ENCODE measurements around the gene ZNF8. TPM values are rescaled to one million over a fixed set of nuclear protein-coding genes. Genes with fewer than 3 reads are reported as not detected.

ZNF8 gene
- total RNA-seq, 1 experiment from 2014 or later, result 6.4 TPM

- no TSS peak for BruUV-seq (replicated peaks)
- Histone ChIP-seq H3K9me3 (ENCODE audit: insufficient read depth, low read depth) (peaks cover 46% of the 10 kb centered on the region), H3K4me1 (replicated peaks; ENCODE audit: insufficient read depth) (no peaks in the 10 kb centered on the region), H3K79me2 (ENCODE audit: low read depth) (no peaks in the 10 kb centered on the region), H3K4me2 (no peak overlapping the region), H3K36me3 (ENCODE audit: low read depth) (peaks cover 26% of the 10 kb centered on the region), H2AFZ (no peak overlapping the region), H3F3A (ENCODE audit: insufficient read depth, low read depth) (peaks cover 29% of the 10 kb centered on the region), H4K20me1 (ENCODE audit: insufficient read depth) (no peaks in the 10 kb centered on the region), H3K27ac (no peak overlapping the region), H3K4me3 (no peak overlapping the region), H3K9me2 (ENCODE audit: insufficient read depth) (no peaks in the 10 kb centered on the region), H3K27me3 (ENCODE audit: insufficient read depth, low read depth) (no peaks in the 10 kb centered on the region)
- ChIA-PET CTCF (no interaction called here), POLR2A (ENCODE audit: unreplicated experiment) (no interaction called here)
- intact Hi-C loops (cut with micrococcal nuclease; ENCODE audit: unreplicated experiment), result no loop called here
- no peak for DNase-seq
- TF ChIP-seq CTCF (conservative IDR thresholded peaks at IDR 0.05) (no peak), EZH2 (IDR thresholded peaks at IDR 0.05; ENCODE audit: low read depth) (no peak)
Measured at GRCh38 chr19:58265100-58265499, 13.7 kb upstream of the ZNF8 start.

- Histone ChIP-seq H3K27ac (no peak overlapping the region), H3K4me1 (replicated peaks; ENCODE audit: insufficient read depth) (no peaks in the 10 kb centered on the region), H3K9me3 (ENCODE audit: insufficient read depth, low read depth) (peaks cover 15% of the 10 kb centered on the region), H3K27me3 (ENCODE audit: insufficient read depth, low read depth) (no peaks in the 10 kb centered on the region), H3K9me2 (ENCODE audit: insufficient read depth) (no peaks in the 10 kb centered on the region), H3K36me3 (ENCODE audit: low read depth) (no peaks in the 10 kb centered on the region; the same call in 1 of the 2 replicates), H2AFZ (no peak overlapping the region), H3K4me2 (no peak overlapping the region), H4K20me1 (ENCODE audit: insufficient read depth) (no peaks in the 10 kb centered on the region), H3K4me3 (no peak overlapping the region), H3K79me2 (ENCODE audit: low read depth) (no peaks in the 10 kb centered on the region), H3F3A (ENCODE audit: insufficient read depth, low read depth) (peaks cover 2% of the 10 kb centered on the region)
- no TSS peak for BruUV-seq (replicated peaks)
- DNase-seq, result no peak
- no peak for TF ChIP-seq CTCF (conservative IDR thresholded peaks at IDR 0.05)
- no peak for TF ChIP-seq EZH2 (IDR thresholded peaks at IDR 0.05; ENCODE audit: low read depth)
- intact Hi-C loops (cut with micrococcal nuclease; ENCODE audit: unreplicated experiment), result no loop called here
- POLR2A ChIA-PET (ENCODE audit: unreplicated experiment), result no interaction called here
- CTCF ChIA-PET, result interaction anchor here (0.5 kb wide), 1 partner anchor 28 kb away, joined by 5 read pairs; no protein-coding TSS in a partner anchor
Measured at GRCh38 chr19:58268344-58268743, 10.4 kb upstream of the ZNF8 start.

- intact Hi-C loops (cut with micrococcal nuclease; ENCODE audit: unreplicated experiment), result no loop called here
- Histone ChIP-seq H3K27me3 (ENCODE audit: insufficient read depth, low read depth) (no peaks in the 10 kb centered on the region), H3K79me2 (ENCODE audit: low read depth) (peaks cover 9% of the 10 kb centered on the region), H2AFZ (no peak overlapping the region), H3K4me1 (replicated peaks; ENCODE audit: insufficient read depth) (peaks cover 2% of the 10 kb centered on the region; the same call in 1 of the 2 replicates), H3K4me2 (no peak overlapping the region), H3K27ac (no peak overlapping the region), H3F3A (ENCODE audit: insufficient read depth, low read depth) (peaks cover 6% of the 10 kb centered on the region; the same call in 1 of the 2 replicates), H3K36me3 (ENCODE audit: low read depth) (no peaks in the 10 kb centered on the region), H3K9me2 (ENCODE audit: insufficient read depth) (no peaks in the 10 kb centered on the region), H3K9me3 (ENCODE audit: insufficient read depth, low read depth) (no peaks in the 10 kb centered on the region; the same call in 1 of the 2 replicates), H4K20me1 (ENCODE audit: insufficient read depth) (no peaks in the 10 kb centered on the region), H3K4me3 (no peak overlapping the region)
- TF ChIP-seq CTCF (conservative IDR thresholded peaks at IDR 0.05), result no peak
- TF ChIP-seq EZH2 (IDR thresholded peaks at IDR 0.05; ENCODE audit: low read depth), result no peak
- DNase-seq, result no peak
- POLR2A ChIA-PET (ENCODE audit: unreplicated experiment), result no interaction called here
- BruUV-seq (replicated peaks), result no TSS peak
- CTCF ChIA-PET, result no interaction called here
Measured at GRCh38 chr19:58274771-58275201, 4.0 kb upstream of the ZNF8 start.

All from PC-9 (cell line).